NCI-H2029 treated with DMSO at 0.1 percent for 48 hours (cell line): ENCODE data around the gene RNF214.
"Not testable (repeated sequence)": the region's sequence is repeated elsewhere in the genome, so short reads cannot be mapped to it uniquely, and the experiment has no call there.

Experiments used
- DNase-seq: peaks from one replicate; lab custom pipeline; 2025; lab: John Stamatoyannopoulos, UW

Gene RNF214

GRCh38 chr11:117315285-117316196 is 83.1 kb downstream of the RNF214 start:
- DNase-seq: no peak

GRCh38 chr11:117316197-117316961 is 83.9 kb downstream of the RNF214 start, which contains the start of gene BACE1:
Gene BACE1 (minus strand): TSS chr11:117316256. CDS start chr11:117315795, 461 bp downstream.
- peak; percentile 32 for DNase-seq

- DNase-seq: no peak
Measured at GRCh38 chr11:117318738-117319137, 86.3 kb downstream of the RNF214 start.

- no peak for DNase-seq
Measured at GRCh38 chr11:117319214-117319840, 86.9 kb downstream of the RNF214 start.

GRCh38 chr11:117327255-117327566 is 94.7 kb downstream of the RNF214 start:
- not testable (repeated sequence) for DNase-seq

- peak; percentile 77 for DNase-seq
Measured at GRCh38 chr11:117327567-117328374, 95.3 kb downstream of the RNF214 start, which contains the start of gene CEP164. Gene CEP164 (plus strand): TSS chr11:117327854. CDS start chr11:117338587, 10,733 bp downstream.

- peak; percentile 2 for DNase-seq
Measured at GRCh38 chr11:117328375-117329010, 96.0 kb downstream of the RNF214 start.

GRCh38 chr11:117332843-117333242 is 100.4 kb downstream of the RNF214 start:
- DNase-seq: no peak

- DNase-seq: no peak
Measured at GRCh38 chr11:117333917-117334316, 101.4 kb downstream of the RNF214 start.

- no peak for DNase-seq
Measured at GRCh38 chr11:117334896-117335295, 102.4 kb downstream of the RNF214 start.

GRCh38 chr11:117335399-117335798 is 102.9 kb downstream of the RNF214 start:
- no peak for DNase-seq
